NCI-H1930 (cell line): ENCODE measurements around the gene TPM4.
"Not testable (repeated sequence)": the region's sequence is repeated elsewhere in the genome, so short reads cannot be mapped to it uniquely, and the experiment has no call there.

Experiments
- DNase-seq, 2 experiments: peaks; one replicate each; lab custom pipeline; 2025; lab: John Stamatoyannopoulos, UW

Gene TPM4

DNA sequence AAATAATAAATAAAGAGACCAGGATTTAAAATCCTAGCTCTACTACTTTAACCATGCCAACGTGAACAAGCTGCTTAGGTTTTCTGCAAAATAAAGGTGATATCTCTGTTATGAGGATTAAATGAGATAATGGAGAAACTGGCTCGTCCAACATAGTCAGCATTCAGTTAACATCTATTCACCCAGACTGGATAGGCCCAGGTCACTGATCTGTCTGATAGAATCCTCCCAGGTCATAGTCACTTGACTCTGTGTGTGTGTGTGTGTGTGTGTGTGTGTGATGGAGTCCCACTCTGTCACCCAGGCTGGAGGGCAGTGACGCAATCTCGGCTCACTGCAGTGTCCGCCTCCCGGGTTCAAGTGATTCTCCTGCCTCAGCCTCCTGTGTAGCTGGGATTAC, 22.5 kb downstream of the TPM4 start:
- no peak for DNase-seq

DNA sequence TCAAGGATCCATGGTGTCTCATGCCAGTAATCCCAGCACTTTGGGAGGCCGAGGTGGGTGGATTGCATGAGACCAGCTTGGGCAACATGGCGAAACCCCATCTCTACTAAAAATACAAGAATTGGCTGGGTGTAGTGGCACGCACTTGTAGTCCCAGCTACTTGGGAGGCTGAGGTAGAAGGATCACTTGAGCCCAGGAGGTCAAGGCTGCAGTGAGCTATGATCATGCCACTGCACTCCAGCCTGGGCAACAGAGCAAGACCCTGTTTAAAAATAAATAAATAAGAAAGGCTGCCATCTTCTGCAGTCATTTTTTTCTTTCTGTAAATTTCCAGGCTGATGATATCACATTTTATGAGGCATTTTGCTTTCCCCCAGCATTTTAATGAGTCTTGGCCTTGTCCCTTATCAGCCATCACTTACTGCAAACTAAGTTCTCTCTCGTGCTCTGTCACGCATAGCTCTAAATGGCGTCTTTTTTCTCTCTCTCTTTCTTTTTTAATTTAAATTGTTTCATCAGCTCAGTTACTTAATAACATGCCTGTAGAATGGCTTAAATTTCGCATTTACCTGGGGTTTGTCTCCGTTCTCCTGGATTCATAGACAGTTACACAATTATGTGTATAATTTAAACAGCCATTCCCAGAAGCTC, 23.1 kb downstream of the TPM4 start:
- DNase-seq = not testable (repeated sequence)

GRCh38 chr19:16100524-16100923, 24.2 kb downstream of the TPM4 start:
- DNase-seq = no peak

DNA sequence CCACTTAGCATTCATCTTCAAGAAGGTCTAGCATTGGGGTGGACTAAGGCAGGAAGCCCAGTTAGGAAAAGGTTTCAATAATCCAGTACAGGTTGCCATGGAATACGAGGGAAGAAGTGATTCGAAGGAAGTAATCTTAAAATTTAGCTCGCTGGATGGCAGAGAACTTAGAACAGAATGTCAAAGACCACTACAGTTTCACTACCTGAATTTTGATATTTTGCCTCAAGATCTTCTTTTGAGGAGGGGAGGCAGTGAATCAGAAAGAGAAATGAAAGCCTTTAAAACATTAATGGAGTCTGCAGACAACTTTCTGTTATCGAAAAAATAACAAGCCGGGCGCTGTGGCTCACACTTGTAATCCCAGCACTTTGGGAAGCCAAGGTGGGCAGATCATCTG, 28.4 kb downstream of the TPM4 start:
- no peak for DNase-seq

DNA sequence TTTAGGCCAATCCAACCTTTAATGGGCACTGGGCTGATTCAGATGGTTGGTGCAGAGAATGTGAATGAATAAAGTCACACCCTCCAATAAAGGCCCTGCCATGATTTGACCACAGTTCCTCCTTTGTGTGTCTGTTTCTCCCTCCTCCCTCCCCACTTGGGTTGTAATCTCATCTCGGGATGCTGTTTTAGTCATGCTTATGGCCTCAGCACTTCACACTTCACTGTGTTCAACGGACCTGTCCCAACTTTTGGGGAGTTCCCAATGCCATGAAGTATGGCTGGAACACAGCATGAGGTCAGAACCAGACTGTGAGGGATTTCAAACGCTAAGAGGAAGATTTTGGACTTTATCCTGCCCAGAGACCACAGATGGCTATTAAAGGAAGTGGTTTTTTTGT, 29.8 kb downstream of the TPM4 start:
- DNase-seq = no peak

- peak; percentile 93 to 99 for DNase-seq
Observed at GRCh38 chr19:16111160-16111908, 35.0 kb downstream of the TPM4 start, which contains the start of gene RAB8A. RAB8A (plus strand) TSS chr19:16111889; CDS start chr19:16111902, 13 bp downstream.

- DNase-seq = no peak
Observed at GRCh38 chr19:16111909-16112752, 35.8 kb downstream of the TPM4 start.

GRCh38 chr19:16112778-16113177, 36.5 kb downstream of the TPM4 start:
- DNase-seq = no peak

DNA sequence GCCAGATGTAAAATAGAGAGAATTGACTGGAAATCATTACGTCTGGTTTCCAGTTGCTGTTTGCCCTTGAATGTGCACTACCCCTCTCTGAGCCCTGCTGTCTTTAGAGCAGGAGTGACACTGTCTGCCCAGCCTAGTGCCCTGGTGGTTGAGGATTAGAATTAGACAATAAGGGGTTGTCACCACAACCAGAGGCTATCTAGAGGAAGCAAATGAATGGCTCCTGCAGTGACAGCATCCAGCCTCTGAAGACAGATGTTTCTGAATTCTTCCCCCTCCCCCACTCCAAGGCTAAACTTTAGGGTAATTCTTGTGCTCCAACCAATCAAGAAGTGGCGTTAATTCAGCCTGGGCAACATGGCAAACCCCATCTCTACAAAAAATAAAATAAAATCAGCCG, 37.4 kb downstream of the TPM4 start:
- DNase-seq = no peak

- DNase-seq = no peak
Observed at GRCh38 chr19:16115301-16116039, 39.2 kb downstream of the TPM4 start.

- no peak for DNase-seq
Observed at GRCh38 chr19:16116067-16116466, 39.8 kb downstream of the TPM4 start.

- DNase-seq = no peak
Observed at GRCh38 chr19:16117594-16118033, 41.3 kb downstream of the TPM4 start.

DNA sequence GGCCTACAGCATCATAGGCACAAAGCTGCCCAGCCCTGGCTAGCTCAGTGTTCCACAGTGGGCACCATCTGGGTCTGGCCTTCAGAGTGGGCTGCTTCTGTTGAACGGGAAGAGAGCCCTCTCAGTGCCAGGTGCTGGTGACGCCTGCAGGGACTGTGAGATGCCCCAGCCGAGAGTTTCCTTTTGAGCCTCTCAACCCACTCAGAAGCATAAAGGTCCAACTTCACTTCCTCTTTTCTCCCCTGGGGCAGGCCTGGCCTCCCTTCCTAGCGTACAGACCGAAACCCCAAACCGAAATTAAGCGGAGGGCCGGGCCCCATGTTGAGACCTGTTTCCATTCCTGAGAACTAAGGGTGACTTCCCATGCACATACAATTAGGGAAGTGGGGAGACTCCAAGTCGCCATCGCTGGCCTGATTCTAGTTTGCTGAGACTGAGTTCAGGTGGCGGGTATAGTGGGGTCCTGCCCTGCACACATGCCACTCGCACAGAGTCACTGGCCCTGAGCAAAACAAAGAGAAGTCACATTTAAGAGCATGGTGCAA, 42.3 kb downstream of the TPM4 start:
- no peak for DNase-seq

DNA sequence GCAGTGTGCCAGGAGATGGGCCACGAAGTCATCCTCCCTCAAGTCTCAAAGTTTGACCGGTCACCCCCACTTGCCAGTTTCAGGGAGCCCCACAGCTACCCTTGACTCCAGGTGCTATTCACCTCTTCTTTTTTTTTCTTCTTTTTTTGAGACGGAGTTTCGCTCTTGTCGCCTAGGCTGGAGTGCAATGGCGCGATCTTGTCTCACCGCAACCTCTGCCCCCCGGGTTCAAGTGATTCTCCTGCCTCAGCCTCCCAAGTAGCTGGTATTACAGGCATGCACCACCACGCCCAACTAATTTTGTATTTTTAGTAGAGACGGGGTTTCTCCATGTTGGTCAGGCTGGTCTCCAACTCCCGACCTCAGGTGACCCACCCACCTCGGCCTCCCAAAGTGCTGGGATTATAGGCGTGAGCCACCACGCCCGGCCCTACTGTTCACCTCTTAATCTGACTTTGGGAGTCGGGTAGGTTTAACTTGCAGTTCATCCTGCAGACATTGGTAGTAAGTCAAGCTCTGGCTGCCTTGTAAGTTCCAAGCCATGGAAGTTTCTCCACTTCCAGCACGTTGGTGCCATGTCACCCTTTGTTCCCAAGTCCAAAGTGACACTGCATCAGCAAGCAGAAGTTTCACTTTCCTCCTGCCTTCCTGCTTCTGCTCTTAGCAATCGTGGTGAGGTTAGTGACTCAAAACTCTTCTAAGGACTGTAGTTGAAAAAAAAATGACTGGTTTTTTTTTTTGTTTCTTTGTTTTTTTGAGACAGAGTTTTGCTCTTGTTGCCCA, 43.0 kb downstream of the TPM4 start:
- not testable (repeated sequence) for DNase-seq

DNA sequence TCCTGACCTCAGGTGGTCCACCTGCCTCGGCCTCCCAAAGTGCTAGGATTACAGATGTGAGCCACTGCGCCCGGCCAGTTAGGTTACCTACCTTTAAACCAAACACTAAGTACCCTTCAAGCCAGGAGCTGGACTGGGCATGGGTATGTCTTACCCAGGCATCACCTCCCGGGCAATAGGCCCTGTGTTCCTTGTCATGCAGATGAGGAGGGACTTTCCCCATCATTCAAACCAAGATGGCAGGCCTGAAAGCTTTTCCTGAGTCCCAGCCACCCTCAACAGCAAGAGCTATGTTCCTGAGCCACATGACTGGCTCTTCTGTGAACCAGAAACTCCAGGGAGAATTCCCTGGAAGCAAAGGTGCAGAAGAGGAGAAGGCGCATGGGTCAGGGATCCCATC, 44.8 kb downstream of the TPM4 start:
- DNase-seq = no peak

GRCh38 chr19:16121967-16122366, 45.7 kb downstream of the TPM4 start:
- no peak for DNase-seq

- DNase-seq = no peak
Observed at GRCh38 chr19:16124953-16125352, 48.7 kb downstream of the TPM4 start.

- no peak for DNase-seq
Observed at GRCh38 chr19:16125737-16126495, 49.6 kb downstream of the TPM4 start.

GRCh38 chr19:16127080-16127479, 50.8 kb downstream of the TPM4 start:
- no peak for DNase-seq

GRCh38 chr19:16127776-16128371, 51.6 kb downstream of the TPM4 start:
- DNase-seq = no peak
